HG03097 (cell line): ENCODE results near the gene CAPN7.
"Not testable (repeated sequence)": the region's sequence is repeated elsewhere in the genome, so short reads cannot be mapped to it uniquely, and the experiment has no call there.

Source experiments
- ATAC-seq: cut with Tn5 transposase; IDR thresholded peaks from one replicate; pipeline ENCODE4 v1.9.1; 2021; ENCODE audit not compliant: unreplicated experiment, low FRiP score

CAPN7 gene

DNA sequence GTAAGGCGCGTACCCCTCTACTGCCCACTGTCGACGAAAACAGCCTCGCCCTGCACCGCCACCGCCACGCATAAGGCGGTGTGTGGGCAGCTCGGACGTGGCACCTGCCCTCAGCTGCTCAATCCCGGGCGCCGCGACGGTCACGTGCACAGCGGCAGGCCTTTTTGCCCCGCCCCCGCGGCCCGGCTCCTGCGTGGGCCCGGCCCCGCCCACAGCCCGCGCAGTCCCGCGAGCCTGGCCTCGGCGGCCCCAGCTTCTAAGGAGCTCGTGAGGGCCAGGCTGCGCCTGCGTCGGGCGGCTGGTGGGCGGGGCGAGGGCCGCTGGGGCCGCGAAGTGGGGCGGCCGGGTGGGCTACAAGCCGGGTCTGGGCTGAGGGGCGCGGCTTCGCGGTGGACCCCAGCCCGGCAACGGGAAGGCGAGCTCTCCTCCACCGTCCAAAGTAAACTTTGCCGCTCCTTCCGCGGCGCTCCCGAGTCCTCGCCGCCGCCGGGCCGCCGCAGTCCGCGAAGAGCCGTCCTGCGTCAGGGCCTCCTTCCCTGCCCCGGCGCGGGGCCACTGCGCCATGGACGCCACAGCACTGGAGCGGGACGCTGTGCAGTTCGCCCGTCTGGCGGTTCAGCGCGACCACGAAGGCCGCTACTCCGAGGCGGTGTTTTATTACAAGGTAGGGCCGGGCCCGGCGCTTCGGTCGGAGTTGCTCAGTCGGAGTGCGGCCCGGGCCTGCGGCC is at the start of gene CAPN7:
Gene CAPN7 (plus strand): TSS at position 313 of the 728 bp plus-strand sequence. CDS start 250 bp downstream, at position 563.
- peak; percentile 90 for ATAC-seq

DNA sequence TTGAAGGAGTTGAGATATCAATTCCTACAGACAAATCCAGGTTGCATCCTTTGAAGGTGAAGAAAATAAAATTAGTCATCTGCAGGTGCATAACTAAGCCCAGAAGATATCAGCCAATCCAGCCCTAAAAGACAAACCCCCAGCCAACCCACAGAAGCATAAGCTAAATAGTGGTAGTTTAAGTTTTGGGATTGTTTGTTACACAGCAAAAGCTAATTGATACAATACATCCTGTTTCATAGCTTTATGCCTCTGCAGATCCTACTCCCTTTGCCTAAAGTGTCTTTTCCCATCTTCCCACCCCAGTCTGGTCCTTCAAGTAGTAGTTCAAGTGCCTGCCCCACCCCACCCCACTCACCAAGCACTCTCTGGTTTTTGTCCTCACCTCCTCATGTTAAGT is 48.6 kb upstream of the CAPN7 start:
- no peak for ATAC-seq

DNA sequence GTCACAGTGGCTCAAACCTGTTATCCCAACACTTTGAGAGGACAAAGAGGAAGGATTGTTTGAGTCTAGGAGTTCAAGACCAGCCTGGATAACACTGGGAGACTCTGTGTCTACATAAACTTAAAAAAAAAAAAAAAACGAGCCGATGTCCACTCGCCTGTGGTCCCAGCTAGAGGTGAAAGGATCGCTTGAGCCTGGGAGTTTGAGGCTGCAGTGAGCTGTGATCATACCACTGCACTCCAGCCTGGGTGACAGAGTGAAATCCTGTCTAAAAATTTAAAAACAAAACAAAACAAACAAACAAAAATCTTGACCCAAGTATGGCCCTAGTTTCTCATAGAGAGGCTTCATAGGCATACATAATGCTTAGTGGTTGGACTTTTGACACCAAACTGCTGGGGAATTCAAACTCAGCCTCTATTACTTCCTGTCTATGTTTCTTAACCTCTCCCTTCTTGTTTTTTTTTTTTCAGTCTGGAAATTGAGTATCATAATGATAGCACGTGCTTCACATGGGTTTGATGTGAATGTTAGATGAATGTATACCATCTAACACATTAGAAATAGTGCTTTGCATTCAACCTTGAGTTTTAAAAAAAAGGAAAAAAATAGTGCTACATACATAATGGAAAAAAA is 46.4 kb upstream of the CAPN7 start:
- ATAC-seq, result no peak

DNA sequence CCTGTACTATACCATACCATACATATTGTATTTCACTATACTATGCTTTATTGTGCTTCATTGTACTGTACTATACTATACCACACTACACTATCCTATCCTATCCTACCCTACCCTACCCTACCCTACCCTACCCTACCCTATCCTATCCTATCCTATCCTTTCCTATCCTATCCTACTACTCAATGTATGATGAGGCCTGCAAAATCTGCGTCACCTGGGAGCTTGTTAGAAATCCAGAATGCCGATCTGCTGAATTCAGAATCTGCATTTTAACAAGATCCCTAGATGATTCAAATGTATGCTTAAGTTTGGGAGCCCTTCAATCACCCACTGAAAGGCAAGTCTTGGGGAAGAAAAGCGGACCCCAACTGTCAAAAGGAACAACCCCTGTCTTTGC is 45.4 kb upstream of the CAPN7 start:
- no peak for ATAC-seq

DNA sequence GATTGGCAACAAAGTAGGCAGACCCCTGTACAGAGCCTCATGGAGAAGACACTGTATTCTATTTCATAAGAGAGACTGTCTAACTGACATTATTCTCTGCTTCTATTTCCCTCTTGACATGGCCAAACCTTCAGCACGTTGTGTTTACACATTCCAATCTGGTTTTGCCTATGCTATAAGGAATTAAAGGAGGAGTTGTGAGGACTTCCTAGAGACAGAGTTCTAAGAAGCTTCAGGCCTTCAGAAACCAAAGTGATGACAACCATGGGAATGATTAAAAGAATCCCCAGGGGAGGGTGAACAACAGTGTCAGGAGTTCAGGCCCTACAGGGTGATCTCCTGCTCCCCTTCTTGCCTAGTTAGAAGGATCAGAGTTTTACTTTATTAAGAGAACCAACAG is 44.9 kb upstream of the CAPN7 start:
- no peak for ATAC-seq

DNA sequence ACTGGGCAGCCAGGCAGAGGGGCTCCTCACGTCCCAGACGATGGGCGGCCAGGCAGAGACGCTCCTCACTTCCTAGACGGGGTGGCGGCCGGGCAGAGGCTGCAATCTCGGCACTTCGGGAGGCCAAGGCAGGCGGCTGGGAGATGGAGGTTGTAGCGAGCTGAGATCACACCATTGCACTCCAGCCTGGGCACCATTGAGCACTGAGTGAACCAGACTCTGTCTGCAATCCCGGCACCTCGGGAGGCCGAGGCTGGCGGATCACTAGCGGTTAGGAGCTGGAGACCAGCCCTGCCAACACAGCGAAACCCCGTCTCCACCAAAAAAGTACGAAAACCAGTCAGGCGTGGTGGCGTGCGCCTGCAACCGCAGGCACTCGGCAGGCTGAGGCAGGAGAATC is 42.4 kb upstream of the CAPN7 start:
- not testable (repeated sequence) for ATAC-seq

DNA sequence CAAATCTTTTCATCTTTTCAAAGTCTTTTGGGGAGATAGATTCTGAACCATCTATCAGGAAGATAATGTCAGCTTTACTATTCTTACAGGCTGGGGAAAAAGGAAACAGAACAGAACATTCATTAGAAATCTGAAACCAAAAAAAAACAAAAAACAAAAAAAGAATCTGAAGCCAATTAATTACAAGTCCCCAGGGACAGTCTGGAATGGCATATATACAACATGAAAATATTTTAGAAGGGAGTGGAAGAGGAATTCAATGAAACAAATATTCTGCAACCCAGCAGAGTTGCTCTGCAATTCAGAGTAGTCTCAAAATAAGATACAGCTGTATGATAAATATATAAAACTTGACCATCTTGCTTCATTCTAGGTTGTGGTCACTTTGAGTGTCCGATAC is 41.7 kb upstream of the CAPN7 start:
- ATAC-seq, result no peak

DNA sequence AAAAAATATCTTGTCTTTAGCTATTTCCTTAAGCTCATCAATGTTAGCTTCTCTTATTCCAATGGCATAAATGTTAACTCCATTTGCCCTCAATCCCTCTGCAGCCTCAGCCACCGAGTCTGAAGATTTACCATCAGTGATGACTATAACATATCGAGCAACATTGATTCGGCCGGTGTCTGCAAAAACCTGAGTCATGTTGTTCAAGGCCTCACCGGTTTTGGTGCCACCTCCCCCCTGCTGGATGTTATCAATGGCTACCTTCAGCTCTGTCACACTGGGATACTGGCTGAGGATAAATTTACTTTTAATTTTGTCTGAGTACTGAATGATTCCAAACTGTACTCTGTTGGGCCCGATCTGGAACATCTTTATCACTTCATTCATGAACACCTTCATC is 41.0 kb upstream of the CAPN7 start:
- no peak for ATAC-seq

DNA sequence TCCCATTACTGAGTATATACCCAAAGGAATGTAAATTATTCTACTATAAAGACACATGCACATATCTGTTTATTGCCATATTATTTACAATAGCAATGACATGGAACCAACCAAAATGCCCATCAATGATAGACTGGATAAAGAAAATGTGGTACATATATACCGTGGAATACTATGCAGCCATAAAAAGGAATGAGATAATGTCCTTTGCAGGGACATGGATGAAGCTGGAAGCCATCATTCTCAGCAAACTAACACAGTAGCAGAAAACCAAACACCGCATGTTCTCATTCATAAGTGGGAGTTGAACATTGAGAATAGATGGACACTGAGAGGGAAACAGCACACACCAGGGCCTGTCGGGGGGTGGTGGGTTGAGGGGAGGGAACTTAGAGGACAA is 39.7 kb upstream of the CAPN7 start:
- not testable (repeated sequence) for ATAC-seq

DNA sequence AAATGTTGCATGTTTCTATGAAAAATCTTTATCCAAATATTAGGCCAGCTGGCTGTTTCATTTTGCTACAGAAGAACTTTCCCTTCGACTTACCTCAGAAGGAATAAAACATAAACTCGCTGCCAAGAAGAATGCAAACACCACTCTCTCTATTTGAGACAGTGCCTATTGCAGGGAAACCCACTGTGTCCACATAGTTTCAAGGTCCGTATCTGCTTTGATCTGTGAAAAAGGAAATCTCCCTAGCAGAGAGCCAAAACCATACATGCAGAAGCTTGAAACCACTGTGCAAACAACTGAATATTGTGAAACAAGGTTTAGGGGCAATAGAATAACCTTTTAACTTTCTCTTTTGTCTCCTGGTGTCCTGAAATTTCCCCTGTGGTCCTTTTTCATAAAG is 35.0 kb upstream of the CAPN7 start:
- ATAC-seq, result peak; percentile 75

DNA sequence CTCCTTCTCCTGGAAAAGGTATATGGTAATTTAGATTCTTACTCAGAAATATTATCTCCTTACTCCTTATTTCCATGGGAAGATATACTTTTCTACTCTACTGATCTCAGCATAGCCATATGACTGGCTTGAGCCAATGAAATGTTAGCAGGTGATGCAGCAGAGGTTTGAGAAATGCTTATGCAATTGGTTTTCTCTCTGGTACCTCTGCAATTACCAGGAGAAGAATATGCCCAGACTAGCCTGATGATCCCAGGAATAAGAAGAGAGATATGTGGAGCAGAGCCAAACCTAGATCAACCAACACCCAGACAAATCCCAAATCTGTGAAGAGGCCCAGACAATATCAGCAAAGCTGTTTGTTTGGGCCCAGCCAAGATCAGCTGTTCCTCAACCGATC is 33.2 kb upstream of the CAPN7 start:
- ATAC-seq, result no peak

DNA sequence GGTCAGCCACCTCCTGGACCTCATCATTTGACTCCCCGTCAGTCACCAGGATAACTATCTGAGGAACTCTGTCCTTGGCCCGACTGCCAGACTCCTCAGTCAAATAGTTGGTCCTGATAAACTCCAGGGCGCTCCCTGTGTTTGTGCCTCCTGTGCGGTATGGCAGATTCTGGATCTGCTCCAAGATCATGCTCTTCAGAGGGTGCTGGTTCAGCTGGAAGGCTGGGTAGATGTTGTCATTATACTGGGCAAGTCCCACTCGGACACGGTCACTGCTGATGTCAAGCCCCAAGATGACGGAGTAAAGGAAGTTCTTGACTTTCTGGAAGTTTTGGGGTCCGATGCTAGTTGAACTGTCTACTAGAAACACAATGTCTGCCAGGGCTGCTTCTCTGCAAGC is 31.1 kb upstream of the CAPN7 start:
- ATAC-seq, result no peak

DNA sequence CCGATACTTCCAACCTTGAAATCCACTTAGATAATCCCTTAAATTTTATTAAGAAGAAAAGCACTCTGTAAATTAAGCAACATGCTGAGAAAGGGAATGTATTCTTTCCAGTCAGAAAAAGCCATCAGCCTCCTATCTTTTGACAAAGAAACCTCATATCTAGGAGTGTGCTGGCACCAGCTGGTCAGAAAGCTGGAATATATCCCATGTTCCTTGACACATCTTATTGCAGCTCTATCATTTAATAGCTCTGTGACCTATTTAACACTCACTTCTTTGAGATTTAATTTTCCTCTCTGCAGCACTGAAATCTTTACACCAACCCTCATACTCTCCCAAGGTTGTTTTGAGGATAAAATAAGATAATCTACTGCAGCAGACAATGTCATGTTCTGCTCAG is 30.4 kb upstream of the CAPN7 start:
- ATAC-seq, result no peak

DNA sequence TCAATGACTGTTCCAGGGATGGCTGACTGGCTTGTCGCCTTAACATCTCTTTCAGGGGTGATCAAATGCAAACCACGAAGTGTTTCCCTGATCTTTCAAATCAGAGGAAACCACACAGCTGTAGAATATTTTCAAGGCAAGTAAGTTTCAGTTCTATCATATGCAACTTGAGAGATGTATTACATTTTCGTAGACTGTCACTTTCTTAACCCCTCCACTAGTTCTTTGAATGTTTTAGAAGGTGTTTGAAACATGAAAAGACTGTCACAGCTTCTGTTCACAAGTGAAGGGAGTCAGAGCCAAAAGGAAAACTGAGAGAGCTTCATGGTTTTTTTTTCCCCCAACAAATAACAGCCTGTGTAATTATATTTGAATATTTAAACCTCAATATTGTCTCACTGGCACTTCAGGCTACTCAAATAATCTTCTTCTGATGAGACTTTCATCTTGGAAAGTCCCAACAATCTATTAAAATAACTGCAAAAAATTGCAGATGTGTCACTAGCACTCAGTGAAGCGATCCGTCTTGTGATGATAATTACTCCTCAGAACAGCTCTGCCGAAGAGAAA is 25.9 kb upstream of the CAPN7 start:
- peak; percentile 49 for ATAC-seq

DNA sequence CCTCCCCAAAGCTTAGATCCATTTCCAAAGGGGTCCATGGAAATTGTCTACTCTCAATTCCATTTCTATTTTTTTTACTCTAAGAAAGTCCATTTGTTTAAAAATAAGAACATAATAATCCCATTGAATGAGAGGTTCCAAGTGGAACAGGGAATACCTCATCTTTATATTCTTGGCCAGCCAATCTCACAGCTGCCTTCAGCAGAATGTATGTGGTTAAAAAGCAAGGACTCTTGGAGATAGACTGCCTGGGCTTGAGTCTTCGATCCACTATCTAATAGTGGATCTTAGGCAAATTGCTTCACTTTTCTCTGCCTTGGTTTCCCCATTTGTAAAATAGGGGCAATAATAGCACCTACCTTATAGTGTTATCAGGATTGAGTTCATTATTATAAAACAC is 24.5 kb upstream of the CAPN7 start:
- no peak for ATAC-seq

DNA sequence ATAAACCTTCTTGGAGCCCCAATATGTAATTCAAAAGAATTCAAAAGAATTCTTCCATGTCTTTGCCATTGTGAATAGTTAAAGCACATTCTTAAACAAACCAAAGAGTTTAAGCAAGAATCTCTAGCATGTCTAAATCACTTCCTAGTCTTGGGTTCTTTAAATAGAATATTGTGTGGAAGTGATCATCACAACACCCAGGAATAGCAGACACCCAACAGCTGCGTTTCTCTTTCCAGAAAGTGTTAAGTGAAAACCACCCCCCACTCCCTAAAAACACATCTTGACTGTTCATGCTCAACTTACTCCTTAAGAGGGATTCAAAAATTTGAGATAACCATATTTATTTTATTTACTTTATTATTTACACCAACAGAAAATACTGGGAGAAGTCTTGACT is 24.1 kb upstream of the CAPN7 start:
- ATAC-seq, result no peak

DNA sequence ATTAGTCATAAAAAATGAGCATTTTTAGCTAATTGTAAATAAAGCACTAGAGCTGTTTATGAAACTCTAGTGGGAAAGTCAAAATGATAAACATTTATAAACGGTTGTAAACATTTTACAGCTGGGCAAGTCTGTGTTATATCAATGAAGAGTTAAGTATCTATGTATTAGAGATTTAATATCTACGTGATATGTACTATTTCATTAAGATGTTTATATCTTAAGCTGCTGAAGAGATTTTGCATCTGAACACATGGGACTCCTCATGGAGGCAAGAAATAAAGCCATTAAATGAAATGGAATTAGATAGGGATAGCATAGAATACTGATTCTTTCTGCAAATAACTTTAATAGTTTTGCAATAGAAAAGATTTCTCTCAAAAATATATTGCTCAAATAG is 23.0 kb upstream of the CAPN7 start:
- no peak for ATAC-seq

DNA sequence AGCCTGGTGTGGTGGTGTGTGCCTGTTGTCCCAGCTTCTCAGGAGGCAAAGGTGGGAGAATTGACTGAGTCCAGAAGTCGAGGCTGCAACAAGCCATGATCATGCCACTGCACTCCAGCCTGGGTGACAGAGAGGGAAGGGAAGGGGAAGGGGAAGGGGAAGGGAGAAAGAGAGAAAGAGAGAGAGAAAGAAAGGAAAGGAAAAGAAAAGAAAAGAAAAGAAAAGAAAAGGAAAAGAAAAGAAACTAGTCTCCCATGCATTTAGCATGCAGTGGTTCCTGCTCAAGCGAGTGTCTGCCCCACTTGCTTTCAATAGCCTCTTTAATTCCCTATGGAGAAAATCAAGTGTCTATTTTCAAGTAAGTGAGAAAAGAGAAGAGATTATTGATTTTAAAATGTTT is 20.6 kb upstream of the CAPN7 start:
- no peak for ATAC-seq

DNA sequence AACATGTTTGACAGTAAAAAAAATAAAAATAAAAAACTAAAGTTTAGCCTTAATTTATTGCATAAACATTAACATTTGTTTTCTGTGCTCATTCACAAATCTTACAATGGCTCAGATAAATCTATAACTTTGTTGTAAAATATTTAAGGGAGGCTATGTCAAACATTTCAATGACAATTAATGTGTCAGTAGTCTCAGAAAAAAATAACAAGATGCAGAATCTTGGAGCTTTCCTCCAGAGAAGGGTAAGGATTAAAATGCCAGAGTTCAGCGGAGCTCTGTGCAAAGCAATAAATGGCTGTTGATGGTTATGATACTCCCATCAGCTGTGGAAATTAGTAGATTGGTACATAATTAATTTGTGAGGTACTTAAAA is 20.0 kb upstream of the CAPN7 start:
- ATAC-seq, result no peak

DNA sequence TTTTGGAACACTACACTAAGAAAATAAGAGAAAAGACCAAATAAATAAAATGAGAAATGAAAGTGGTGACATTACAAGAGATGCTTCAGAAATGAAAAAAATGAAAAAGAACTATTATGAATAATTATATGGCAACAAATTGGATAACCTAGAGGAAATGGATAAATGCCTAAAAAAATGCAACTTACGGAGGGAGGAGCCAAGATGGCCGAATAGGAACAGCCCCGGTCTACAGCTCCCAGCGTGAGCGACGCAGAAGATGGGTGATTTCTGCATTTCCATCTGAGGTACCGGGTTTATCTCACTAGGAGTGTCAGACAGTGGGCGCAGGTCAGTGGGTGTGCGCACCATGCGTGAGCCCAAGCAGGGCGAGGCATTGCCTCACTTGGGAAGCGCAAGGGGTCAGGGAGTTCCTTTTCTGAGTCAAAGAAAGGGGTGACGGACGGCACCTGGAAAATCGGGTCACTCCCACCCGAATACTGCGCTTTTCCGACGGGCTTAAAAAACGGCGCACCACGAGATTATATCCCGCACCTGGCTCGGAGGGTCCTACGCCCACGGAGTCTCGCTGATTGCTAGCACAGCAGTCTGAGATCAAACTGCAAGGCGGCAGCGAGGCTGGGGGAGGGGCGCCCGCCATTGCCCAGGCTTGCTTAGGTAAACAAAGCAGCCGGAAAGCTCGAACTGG is 19.4 kb upstream of the CAPN7 start:
- not testable (repeated sequence) for ATAC-seq

DNA sequence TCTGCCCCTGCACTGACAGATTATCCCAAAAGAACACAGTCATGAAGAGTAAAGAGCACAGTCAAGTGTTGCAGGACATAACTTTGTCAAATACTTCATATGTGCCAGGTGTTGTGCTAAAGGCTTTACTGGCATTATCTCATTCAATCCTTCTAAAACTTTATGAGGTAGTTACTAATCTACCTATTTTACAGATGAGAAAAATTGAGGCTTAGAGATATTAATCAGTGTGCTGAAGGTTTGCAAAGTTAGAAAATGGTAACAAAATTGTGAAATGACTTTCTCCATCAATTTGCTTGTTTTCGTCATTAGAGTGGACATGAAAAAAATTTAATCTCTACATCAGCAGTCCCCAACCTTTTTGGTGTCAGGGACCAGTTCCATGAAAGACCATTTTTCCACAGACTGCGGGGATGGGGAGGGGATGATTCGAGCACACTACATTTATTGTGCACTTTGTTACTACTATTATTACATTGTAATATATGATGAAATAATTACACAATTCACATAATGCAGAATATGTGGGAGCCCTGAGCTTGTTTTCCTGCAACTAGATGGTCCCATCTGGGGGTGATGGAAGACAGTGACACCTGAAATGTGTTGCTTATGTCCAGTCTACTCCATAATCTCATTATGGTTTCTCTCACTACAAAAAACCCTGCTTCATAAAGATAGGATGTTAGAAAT is 8.6 kb upstream of the CAPN7 start:
- no peak for ATAC-seq
